H9 (cell line): Measurements from ENCODE around the gene MIER1. TPM values are rescaled to one million over a fixed set of nuclear protein-coding genes. Genes with fewer than 3 reads are reported as not detected.

Source experiments
- DNase-seq: peaks from one replicate; pipeline ENCODE4 v3.0.0-alpha.2; 2017
- H2AFZ ChIP-seq: one replicate; pipeline ENCODE4 v1.6.1; 2013; ENCODE audit warnings: mild to moderate bottlenecking, low read length, control low read depth, moderate library complexity
- H2AK5ac ChIP-seq: 2 replicates; pipeline ENCODE4 v1.6.1; 2013; ENCODE audit warnings: low read length, control low read depth, mixed read lengths; ENCODE audit not compliant: insufficient read length
- H2BK120ac ChIP-seq: one replicate; pipeline ENCODE4 v1.6.1; 2013; ENCODE audit warnings: low read depth, mild to moderate bottlenecking, low read length, control low read depth, inconsistent platforms; ENCODE audit not compliant: poor library complexity, severe bottlenecking
- H2BK12ac ChIP-seq: 2 replicates; pipeline ENCODE4 v1.6.1; 2013; ENCODE audit warnings: low read length, control low read depth, mixed read lengths, low read depth; ENCODE audit not compliant: insufficient read length
- H2BK15ac ChIP-seq: 2 replicates; pipeline ENCODE4 v1.6.1; 2013; ENCODE audit warnings: low read depth, low read length, control low read depth
- H2BK20ac ChIP-seq: one replicate; pipeline ENCODE4 v1.6.1; 2013; ENCODE audit warnings: low read depth, mild to moderate bottlenecking, low read length, control low read depth, inconsistent platforms; ENCODE audit not compliant: poor library complexity, severe bottlenecking
- H2BK5ac ChIP-seq: 2 replicates; pipeline ENCODE4 v1.6.1; 2013; ENCODE audit warnings: low read length, control low read depth, mixed read lengths; ENCODE audit not compliant: insufficient read length
- H3K14ac ChIP-seq: 2 replicates; pipeline ENCODE4 v1.6.1; 2013; ENCODE audit warnings: low read length, control low read depth; ENCODE audit not compliant: insufficient read depth
- H3K18ac ChIP-seq: 2 replicates; pipeline ENCODE4 v1.6.1; 2013; ENCODE audit warnings: low read depth, mild to moderate bottlenecking, mixed read lengths, low read length, control low read depth; ENCODE audit not compliant: insufficient read length
- H3K23ac ChIP-seq: 2 replicates; pipeline ENCODE4 v1.6.1; 2013; ENCODE audit warnings: low read length, control low read depth, mixed read lengths, low read depth; ENCODE audit not compliant: insufficient read length
- H3K23me2 ChIP-seq: 2 replicates; pipeline ENCODE4 v1.6.1; 2013; ENCODE audit warnings: low read depth, mild to moderate bottlenecking, mixed read lengths, low read length, control low read depth; ENCODE audit not compliant: insufficient read length, poor library complexity, severe bottlenecking
- H3K27ac ChIP-seq: 2 replicates; pipeline ENCODE4 v1.5.1; 2013; ENCODE audit warnings: low read length, control low read depth, mixed read lengths, low read depth; ENCODE audit not compliant: insufficient read length
- H3K27me3 ChIP-seq: 2 replicates; pipeline ENCODE4 v1.6.1; 2013; ENCODE audit warnings: low read length, control low read depth, inconsistent platforms; ENCODE audit not compliant: insufficient read depth
- H3K4ac ChIP-seq: 2 replicates; pipeline ENCODE4 v1.6.1; 2013; ENCODE audit warnings: low read depth, mild to moderate bottlenecking, control low read depth, inconsistent platforms, low read length, moderate library complexity
- H3K4me1 ChIP-seq: 2 replicates; pipeline ENCODE4 v1.6.1; 2013; ENCODE audit warnings: low read length, control low read depth, inconsistent platforms; ENCODE audit not compliant: insufficient read depth
- H3K4me2 ChIP-seq: 2 replicates; pipeline ENCODE4 v1.6.1; 2013; ENCODE audit warnings: low read length, control low read depth, mixed read lengths; ENCODE audit not compliant: insufficient read length, insufficient read depth
- H3K56ac ChIP-seq: 2 replicates; pipeline ENCODE4 v1.6.1; 2013; ENCODE audit warnings: low read depth, mild to moderate bottlenecking, mixed read lengths, low read length, control low read depth; ENCODE audit not compliant: insufficient read length
- H3K79me1 ChIP-seq: 2 replicates; pipeline ENCODE4 v1.6.1; 2013; ENCODE audit warnings: low read depth, mild to moderate bottlenecking, moderate library complexity, low read length, control low read depth, inconsistent platforms; ENCODE audit not compliant: insufficient read depth, poor library complexity, severe bottlenecking
- H3K79me2 ChIP-seq: 2 replicates; pipeline ENCODE4 v1.6.1; 2013; ENCODE audit warnings: low read length, control low read depth, inconsistent platforms; ENCODE audit not compliant: insufficient read depth
- H3K9ac ChIP-seq: 2 replicates; pipeline ENCODE4 v1.6.1; 2013; ENCODE audit warnings: low read length, control low read depth, mixed read lengths; ENCODE audit not compliant: insufficient read length; ENCODE audit errors: extremely low read depth
- H3K9me3 ChIP-seq: one replicate; pipeline ENCODE4 v1.6.1; 2013; ENCODE audit warnings: low read depth, low read length, inconsistent platforms; ENCODE audit not compliant: control insufficient read depth
- H3T11ph ChIP-seq: one replicate; pipeline ENCODE4 v1.6.1; 2013; ENCODE audit warnings: mild to moderate bottlenecking, low read length, control low read depth, inconsistent platforms
- H4K20me1 ChIP-seq: one replicate; pipeline ENCODE4 v1.6.1; 2013; ENCODE audit not compliant: control insufficient read depth, insufficient read length, insufficient read depth
- H4K5ac ChIP-seq: 2 replicates; pipeline ENCODE4 v1.6.1; 2013; ENCODE audit warnings: low read depth, mild to moderate bottlenecking, mixed read lengths, low read length, control low read depth; ENCODE audit not compliant: insufficient read length
- H4K8ac ChIP-seq: replicated peaks from 2 replicates; pipeline ENCODE4 v1.6.1; 2013; ENCODE audit warnings: low read length, control low read depth, mixed read lengths, low read depth; ENCODE audit not compliant: insufficient read length
- H4K91ac ChIP-seq: 2 replicates; pipeline ENCODE4 v1.6.1; 2013; ENCODE audit warnings: low read depth, mild to moderate bottlenecking, moderate library complexity, mixed read lengths, low read length, control low read depth; ENCODE audit not compliant: insufficient read length
- H3K27ac Mint-ChIP-seq, 3 experiments: 2 replicates in 2 of 3; 3 replicates in 1 of 3; pipeline ENCODE4 v1.8.0; 2020 to 2021; ENCODE audit warnings: mixed read lengths in 3 of 3, mild to moderate bottlenecking in 1 of 3, moderate library complexity in 1 of 3
- H3K27me3 Mint-ChIP-seq: 2 replicates; pipeline ENCODE4 v1.8.0; 2021; ENCODE audit warnings: low read depth, mild to moderate bottlenecking, moderate library complexity, mixed read lengths
- H3K36me3 Mint-ChIP-seq, 3 experiments: 2 replicates in 2 of 3; 3 replicates in 1 of 3; pipeline ENCODE4 v1.8.0; 2020 to 2021; ENCODE audit warnings: low read depth in 3 of 3, mixed read lengths in 3 of 3; ENCODE audit not compliant: insufficient read depth in 1 of 3
- H3K4me1 Mint-ChIP-seq, 2 experiments: 2 replicates each; pipeline ENCODE4 v1.8.0; 2020; ENCODE audit warnings: mixed read lengths in 2 of 2
- H3K4me3 Mint-ChIP-seq, 2 experiments: 2 replicates in 1 of 2; 3 replicates in 1 of 2; pipeline ENCODE4 v1.8.0; 2020 to 2021; ENCODE audit warnings: mild to moderate bottlenecking in 2 of 2, mixed read lengths in 2 of 2, moderate library complexity in 1 of 2
- H3K9me3 Mint-ChIP-seq, 2 experiments: 2 replicates in 1 of 2; 3 replicates in 1 of 2; pipeline ENCODE4 v1.8.0; 2020; ENCODE audit warnings: mild to moderate bottlenecking in 2 of 2, mixed read lengths in 2 of 2, moderate library complexity in 1 of 2
- total RNA-seq: library from RNA; stranded (reverse); gene quantifications from 2 replicates; pipeline ENCODE4 v1.2.1, GENCODE V29; 2021
- TF ChIP-seq, protein P1 (sequence below): fragments of 200-600 bp; sonication (generic); conservative IDR thresholded peaks from 3 replicates; pipeline ENCODE4 v1.8.0; 2021; ENCODE audit warnings: antibody characterized with exemption, mild to moderate bottlenecking

Gene MIER1
- total RNA-seq, 1 experiment from 2014 or later = 28.5 TPM

DNA sequence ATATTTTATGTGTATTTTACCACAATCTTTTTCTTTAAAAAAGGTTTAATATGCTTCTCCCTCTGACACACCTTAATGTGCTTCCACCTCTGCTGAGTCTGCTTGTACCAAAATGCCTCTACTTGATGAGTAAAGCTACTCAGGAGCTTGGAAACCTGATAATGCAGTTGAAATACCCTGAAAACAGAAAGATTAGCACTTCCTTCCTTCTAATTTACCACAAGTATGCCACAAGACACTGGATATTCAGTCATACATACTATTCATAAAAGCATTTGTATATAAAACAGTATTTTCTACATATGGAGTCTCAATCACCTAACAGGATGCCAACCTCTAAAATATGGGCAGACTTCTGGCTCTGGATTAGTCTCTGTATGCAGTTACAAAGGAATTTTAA lies 74.2 kb downstream of the MIER1 start:
- Histone ChIP-seq H4K8ac (no peak overlapping the region), H2BK12ac (no peak overlapping the region), H3K23me2 (no peaks in the 10 kb centered on the region), H3T11ph (no peak overlapping the region), H2BK120ac (no peak overlapping the region), H3K27ac (no peak overlapping the region), H4K5ac (no peak overlapping the region), H3K79me2 (no peaks in the 10 kb centered on the region), H4K20me1 (no peaks in the 10 kb centered on the region), H3K14ac (no peak overlapping the region), H3K9ac (no peak overlapping the region), H3K79me1 (no peaks in the 10 kb centered on the region), H2AFZ (no peak overlapping the region), H3K4me2 (no peak overlapping the region), H2BK15ac (no peak overlapping the region), H3K56ac (no peak overlapping the region), H3K9me3 (no peaks in the 10 kb centered on the region), H3K27me3 (no peaks in the 10 kb centered on the region), H2AK5ac (no peak overlapping the region), H3K4me1 (no peaks in the 10 kb centered on the region), H2BK20ac (no peak overlapping the region), H3K18ac (no peak overlapping the region), H3K4ac (no peak overlapping the region), H4K91ac (no peak overlapping the region), H2BK5ac (no peak overlapping the region), H3K23ac (no peak overlapping the region)
- TF ChIP-seq, protein P1, sequence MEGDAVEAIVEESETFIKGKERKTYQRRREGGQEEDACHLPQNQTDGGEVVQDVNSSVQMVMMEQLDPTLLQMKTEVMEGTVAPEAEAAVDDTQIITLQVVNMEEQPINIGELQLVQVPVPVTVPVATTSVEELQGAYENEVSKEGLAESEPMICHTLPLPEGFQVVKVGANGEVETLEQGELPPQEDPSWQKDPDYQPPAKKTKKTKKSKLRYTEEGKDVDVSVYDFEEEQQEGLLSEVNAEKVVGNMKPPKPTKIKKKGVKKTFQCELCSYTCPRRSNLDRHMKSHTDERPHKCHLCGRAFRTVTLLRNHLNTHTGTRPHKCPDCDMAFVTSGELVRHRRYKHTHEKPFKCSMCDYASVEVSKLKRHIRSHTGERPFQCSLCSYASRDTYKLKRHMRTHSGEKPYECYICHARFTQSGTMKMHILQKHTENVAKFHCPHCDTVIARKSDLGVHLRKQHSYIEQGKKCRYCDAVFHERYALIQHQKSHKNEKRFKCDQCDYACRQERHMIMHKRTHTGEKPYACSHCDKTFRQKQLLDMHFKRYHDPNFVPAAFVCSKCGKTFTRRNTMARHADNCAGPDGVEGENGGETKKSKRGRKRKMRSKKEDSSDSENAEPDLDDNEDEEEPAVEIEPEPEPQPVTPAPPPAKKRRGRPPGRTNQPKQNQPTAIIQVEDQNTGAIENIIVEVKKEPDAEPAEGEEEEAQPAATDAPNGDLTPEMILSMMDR = no peak
- no peak for DNase-seq
- peaks cover 0 to 2% (median 0%) of the 10 kb centered on the region in 3 experiments; a peak in 1 of 7 replicates for H3K36me3 Mint-ChIP-seq
- no peak overlapping the region for H3K4me3 Mint-ChIP-seq
- H3K27ac Mint-ChIP-seq = no peak overlapping the region
- peaks cover 2% of the 10 kb centered on the region; the same call in 1 of the 2 replicates for H3K27me3 Mint-ChIP-seq
- H3K9me3 Mint-ChIP-seq = no peaks in the 10 kb centered on the region
- H3K4me1 Mint-ChIP-seq = peaks cover 0 to 2% of the 10 kb centered on the region in 2 experiments; a peak in 1 of 4 replicates
